PFSK-1 (cell line): ENCODE measurements around the gene SIPA1L3.

ENCODE experiments used
- POLR2AphosphoS5 ChIP-seq: IDR thresholded peaks from 2 replicates; pipeline ENCODE4 v1.6.1; 2012; ENCODE audit warnings: low read depth, mild to moderate bottlenecking, control low read depth, low read length, moderate library complexity
- SIN3A ChIP-seq: IDR thresholded peaks from 2 replicates; pipeline ENCODE4 v1.6.1; 2012; ENCODE audit warnings: mild to moderate bottlenecking, low read length, moderate library complexity, borderline replicate concordance; ENCODE audit not compliant: insufficient read depth
- TAF1 ChIP-seq: IDR thresholded peaks from 2 replicates; pipeline ENCODE4 v1.6.1; 2012; ENCODE audit warnings: low read length, control low read depth, borderline replicate concordance; ENCODE audit not compliant: insufficient read depth
- TF ChIP-seq, protein P1 (sequence below), 2 experiments: IDR thresholded peaks; 2 replicates each; pipeline versions ENCODE4 v1.6.1 to v1.8.0; 2011 to 2012; ENCODE audit warnings: low read depth in 2 of 2, low read length in 2 of 2, control low read depth in 1 of 2, inconsistent platforms in 1 of 2, mild to moderate bottlenecking in 1 of 2, moderate library complexity in 1 of 2; ENCODE audit not compliant: insufficient read depth in 1 of 2

GRCh38 chr19:37885392-37885791 lies 21.6 kb upstream of the SIPA1L3 start:
- TF ChIP-seq, protein P1, sequence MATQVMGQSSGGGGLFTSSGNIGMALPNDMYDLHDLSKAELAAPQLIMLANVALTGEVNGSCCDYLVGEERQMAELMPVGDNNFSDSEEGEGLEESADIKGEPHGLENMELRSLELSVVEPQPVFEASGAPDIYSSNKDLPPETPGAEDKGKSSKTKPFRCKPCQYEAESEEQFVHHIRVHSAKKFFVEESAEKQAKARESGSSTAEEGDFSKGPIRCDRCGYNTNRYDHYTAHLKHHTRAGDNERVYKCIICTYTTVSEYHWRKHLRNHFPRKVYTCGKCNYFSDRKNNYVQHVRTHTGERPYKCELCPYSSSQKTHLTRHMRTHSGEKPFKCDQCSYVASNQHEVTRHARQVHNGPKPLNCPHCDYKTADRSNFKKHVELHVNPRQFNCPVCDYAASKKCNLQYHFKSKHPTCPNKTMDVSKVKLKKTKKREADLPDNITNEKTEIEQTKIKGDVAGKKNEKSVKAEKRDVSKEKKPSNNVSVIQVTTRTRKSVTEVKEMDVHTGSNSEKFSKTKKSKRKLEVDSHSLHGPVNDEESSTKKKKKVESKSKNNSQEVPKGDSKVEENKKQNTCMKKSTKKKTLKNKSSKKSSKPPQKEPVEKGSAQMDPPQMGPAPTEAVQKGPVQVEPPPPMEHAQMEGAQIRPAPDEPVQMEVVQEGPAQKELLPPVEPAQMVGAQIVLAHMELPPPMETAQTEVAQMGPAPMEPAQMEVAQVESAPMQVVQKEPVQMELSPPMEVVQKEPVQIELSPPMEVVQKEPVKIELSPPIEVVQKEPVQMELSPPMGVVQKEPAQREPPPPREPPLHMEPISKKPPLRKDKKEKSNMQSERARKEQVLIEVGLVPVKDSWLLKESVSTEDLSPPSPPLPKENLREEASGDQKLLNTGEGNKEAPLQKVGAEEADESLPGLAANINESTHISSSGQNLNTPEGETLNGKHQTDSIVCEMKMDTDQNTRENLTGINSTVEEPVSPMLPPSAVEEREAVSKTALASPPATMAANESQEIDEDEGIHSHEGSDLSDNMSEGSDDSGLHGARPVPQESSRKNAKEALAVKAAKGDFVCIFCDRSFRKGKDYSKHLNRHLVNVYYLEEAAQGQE (IDR thresholded peaks at IDR 0.05; ENCODE audit: insufficient read depth in 1 of 2, low read depth in 2 of 2, low read length in 2 of 2) = no peak
- no peak for TF ChIP-seq SIN3A
- no peak for TF ChIP-seq POLR2AphosphoS5
- TF ChIP-seq TAF1 = no peak
